ENCODE data around the gene ORC4.

The ORC4 gene

DNA sequence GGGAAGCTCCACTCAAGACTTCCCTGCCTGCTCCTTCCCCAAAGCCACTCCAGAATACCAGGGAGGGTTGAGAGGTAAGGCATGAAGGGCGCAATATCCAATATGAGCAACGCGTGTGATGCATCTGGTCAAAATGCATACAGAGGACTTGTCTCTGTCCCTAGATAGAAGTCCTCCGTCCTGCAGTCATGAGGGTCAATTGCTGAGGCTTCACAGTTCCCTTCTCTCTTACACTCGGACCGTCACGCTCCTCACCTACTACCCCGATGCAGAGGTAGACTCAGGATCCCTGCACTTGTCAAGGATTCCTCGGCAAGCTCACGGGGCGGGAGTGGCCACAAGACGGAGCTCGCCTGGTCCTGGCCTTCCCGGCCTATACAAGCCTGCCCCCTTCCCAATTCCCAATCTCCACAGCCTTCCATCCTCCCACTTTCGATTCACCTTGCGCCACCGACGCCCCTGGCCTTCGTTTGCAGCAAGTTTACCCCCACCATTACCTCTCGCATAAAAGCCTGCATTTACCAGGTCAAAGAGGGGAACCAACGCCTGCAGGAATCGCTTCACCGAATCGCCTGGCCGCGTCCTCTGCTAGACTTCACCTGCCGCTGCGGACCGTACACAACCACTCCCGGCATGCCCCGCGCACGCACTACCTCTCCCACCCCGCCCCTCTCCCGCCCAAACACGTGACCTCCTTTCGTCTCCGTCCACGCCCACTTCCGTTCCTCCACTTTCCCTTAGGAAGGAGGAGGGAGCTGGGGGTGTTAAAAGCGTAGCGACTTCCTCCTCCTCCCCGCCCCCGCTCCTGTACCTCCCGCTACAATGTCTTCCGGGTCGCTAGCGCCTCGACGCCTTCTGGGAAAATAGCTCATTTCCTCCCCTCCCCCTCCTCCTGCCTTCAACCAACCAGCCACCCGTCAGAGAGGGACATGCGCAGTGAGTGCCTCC, at the start of gene ORC4:
Gene ORC4 (minus strand): TSS at position 627 of the 948 bp plus-strand sequence. CDS start 44,779 bp downstream, outside the sequence.
- peak; percentile 92 to 98 (median 96) for DNase-seq (ENCODE audit: low read depth in 3 of 3)

DNA sequence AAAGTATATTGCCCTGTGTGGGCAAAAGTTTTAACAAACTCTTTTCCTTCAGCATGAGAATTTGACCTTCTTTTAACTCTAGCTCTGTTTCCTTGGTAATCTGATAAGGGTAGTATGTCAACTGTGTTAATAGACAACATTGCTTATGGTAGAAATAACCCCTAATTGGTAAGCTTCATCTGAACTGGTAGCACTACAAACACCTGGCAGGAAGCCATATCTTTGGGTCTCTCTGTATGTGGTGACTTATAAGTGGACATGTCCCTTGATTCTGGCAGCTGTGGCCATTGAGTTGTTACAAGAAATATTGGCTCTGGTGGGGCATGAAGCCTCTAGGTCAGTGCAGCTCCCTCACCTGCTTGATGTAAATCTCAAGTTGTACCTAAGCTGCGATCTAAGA, 47.3 kb upstream of the ORC4 start:
- DNase-seq (ENCODE audit: low read depth in 3 of 3), result no peak

DNA sequence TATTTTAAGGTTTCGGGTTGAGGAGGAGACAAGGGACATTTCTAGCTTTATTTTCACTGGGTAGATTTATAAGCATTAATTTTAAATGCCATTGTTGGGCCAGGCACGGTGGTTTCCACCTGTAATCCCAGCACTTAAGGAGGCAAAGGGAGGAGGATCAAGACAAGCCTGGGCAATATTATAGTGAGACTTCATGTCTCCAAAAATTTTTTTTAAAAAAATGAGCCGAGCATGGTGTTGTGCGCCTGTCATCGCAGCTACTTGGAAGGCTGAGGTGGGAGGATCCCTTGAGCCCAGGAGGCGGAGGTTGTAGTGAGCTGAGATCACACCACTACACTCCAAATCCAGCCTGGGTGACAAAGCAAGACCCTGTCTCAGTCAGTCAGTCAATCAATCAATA, 45.4 kb upstream of the ORC4 start:
- DNase-seq (ENCODE audit: low read depth in 3 of 3), result no peak

DNA sequence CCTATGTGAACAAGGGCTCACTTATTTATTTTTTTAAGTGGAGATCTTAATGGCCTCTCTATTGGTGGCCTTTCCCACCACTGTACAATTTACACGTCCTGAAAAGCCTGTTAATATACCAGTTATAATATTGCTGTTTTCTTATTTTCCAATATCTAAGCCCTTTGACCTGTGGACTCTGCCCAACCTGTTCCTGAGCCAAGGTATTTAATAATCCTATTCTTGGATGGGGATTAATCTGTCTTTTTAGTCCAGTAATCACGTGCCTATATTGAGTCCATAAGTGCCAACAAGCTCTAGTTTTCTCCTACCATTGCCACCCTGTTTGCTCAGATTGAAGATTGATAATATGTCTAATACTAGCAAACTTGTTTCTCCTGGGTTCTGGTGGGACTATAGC, 43.1 kb upstream of the ORC4 start:
- DNase-seq (ENCODE audit: low read depth in 3 of 3), result no peak

GRCh38 chr2:148058641-148059040, 38.1 kb upstream of the ORC4 start:
- no peak for DNase-seq (ENCODE audit: low read depth in 3 of 3)

- DNase-seq (ENCODE audit: low read depth in 3 of 3), result no peak
These were observed 32.1 kb upstream of the ORC4 start for GRCh38 chr2:148052687-148053086.

GRCh38 chr2:148049284-148049683, 28.7 kb upstream of the ORC4 start:
- DNase-seq (ENCODE audit: low read depth in 3 of 3), result no peak

DNA sequence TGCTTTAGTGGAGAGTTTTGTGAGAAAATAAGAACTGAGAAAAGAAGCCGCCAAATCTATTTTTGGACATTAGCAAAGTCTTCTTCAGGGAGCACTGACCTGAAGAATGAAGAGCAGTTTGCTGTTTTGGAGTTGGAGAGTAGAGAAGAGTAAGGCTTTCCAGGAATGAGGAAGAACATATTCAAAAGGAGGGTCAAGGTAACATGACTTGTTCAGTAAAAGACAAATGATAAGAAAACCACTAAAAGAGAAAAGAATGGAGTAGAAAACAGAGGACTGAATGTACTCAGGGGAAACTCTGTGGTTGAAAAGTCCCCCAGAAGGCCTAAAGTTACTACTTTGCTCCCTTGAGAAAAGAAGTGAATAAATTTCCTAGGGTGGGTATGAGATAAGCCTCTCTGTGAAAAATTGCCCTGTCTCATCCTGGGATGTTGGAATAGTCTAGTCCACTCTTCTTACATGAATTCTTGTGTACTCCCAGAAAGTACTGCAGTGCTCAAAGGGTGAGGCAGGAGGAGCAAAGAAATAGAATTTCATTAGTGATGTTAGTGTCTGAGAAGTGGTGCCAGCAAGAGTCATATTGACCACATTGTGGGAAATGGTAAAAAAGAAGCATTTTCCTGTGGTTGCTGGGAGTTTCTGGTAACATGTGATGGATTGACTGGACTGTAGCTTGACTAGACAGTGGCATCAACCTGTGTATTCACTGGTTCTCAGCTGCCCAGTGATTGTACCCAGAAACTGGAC, 28.1 kb upstream of the ORC4 start:
- DNase-seq (ENCODE audit: low read depth in 3 of 3), result no peak

DNA sequence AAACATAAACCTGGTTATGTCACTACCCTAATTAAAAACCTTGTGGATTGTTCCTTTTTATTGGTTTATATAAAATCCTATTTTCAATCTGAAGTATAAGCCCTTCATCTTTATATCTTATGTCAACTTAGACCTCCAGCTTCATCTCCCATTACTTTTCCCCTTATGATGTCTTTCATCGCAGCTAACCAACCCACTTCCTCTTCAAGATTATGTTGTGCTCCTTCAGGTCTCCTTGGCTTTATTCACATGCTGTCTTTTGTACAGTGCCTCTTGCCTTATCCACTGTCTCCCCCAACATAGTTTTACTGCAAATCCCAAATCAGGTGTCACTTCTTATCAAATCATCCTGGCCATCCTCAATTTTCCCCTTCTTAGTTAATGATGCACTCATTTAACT, 26.3 kb upstream of the ORC4 start:
- DNase-seq (ENCODE audit: low read depth in 3 of 3), result no peak

DNA sequence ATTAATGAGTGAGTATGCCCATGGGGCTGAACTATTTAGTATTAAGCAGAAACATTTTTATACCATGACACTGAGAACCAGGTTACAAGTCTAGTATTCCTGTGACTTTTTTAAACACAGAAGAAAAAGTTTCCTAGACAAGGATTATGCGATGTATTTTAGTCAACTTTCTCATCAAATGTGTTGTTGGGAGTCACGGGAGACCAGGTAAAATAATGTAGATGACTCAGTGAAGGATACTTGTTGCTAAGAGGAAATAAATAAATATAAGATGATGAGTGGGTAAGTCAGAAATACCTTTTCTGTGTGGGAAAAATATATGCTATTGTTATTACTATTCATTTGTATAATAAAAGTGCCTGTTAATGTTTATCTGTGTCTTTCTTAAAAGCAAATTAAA, 23.8 kb upstream of the ORC4 start:
- DNase-seq (ENCODE audit: low read depth in 3 of 3), result no peak

GRCh38 chr2:148042219-148042618, 21.7 kb upstream of the ORC4 start:
- no peak for DNase-seq (ENCODE audit: low read depth in 3 of 3)

GRCh38 chr2:148039783-148040182, 19.2 kb upstream of the ORC4 start:
- DNase-seq (ENCODE audit: low read depth in 3 of 3), result no peak

- DNase-seq (ENCODE audit: low read depth in 3 of 3), result no peak
These were observed 11.7 kb upstream of the ORC4 start for GRCh38 chr2:148032215-148032614.

DNA sequence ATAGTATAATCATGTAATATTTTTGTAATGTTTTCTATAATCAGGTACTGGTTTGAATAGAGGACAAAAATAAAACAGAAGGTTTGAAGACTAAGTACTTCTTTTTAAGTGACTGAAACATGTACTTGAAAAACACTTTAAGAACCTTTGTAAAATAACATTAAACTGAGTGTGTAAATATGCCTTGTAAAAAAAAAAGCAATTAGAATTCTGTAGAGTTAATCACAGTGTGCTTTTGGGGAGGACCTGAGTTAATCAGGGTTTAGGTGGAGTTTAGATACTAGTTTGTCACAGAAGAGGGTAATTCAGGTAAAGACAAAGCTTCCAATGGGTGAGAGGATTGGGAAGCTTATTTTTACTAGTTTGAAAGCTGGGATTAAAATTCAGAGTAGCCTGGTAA, 10.6 kb upstream of the ORC4 start:
- no peak for DNase-seq (ENCODE audit: low read depth in 3 of 3)

- no peak for DNase-seq (ENCODE audit: low read depth in 3 of 3)
These were observed 8.2 kb upstream of the ORC4 start for GRCh38 chr2:148028781-148029180.

DNA sequence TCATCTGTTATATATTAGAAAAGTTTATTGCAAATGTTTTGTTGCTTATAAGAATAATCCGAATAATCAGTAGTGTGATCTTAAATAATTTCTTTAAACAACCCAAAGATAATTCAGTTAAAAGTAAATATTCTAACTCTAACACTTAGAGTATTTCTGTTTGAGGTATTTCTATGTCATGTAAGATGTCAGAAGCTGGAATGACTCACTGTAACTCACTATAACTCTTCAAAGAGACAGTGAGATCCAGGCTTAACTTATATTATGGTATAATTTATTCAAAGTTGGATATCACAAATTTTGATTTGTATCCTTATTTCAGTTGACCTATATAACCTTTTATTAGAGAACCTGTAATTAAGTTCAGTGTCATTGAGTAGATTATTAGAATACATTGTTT, 7.3 kb upstream of the ORC4 start:
- DNase-seq (ENCODE audit: low read depth in 3 of 3), result no peak

DNA sequence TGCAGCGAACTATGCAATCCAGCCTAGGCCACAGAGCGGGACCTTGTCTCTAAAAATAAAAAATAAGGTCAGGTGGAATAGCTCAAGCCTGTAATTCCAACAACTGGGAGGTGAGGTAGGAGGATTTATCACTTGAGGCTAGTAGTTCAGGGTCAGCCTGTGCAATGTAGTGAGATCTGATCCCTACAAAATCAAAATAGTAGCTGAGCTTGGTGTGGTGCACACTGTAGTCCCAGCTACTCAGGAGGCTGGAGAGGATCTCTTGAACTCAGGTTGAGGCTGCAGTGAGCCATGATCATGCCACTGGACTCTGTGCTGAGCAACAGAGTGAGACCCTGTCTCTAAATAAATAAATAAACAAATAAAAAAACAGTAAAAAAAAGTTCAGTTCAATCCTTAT, 6.0 kb upstream of the ORC4 start:
- DNase-seq (ENCODE audit: low read depth in 3 of 3), result no peak

- no peak for DNase-seq (ENCODE audit: low read depth in 3 of 3)
These were observed 3.3 kb upstream of the ORC4 start for GRCh38 chr2:148023861-148024260.

GRCh38 chr2:148022882-148023281, 2.3 kb upstream of the ORC4 start:
- DNase-seq (ENCODE audit: low read depth in 3 of 3), result no peak

DNA sequence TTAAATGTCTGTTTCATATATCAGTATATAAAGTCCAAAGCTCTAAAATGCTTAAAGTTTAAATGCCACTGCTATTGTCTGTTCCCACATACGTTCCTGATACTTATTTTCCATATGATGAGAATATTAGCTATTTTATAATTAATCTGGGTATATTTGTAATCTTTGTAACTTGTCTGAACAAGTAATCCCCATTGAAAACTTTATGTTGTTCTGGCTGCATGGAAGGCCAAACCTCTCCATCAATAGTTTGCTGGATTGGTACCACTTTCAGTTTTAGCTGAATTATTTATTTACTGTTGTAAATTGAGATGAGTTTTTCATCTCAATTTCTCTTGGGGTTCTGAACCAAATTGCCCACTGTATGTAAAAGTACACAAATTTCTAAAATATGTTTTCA, 1.8 kb upstream of the ORC4 start:
- no peak for DNase-seq (ENCODE audit: low read depth in 3 of 3)

DNA sequence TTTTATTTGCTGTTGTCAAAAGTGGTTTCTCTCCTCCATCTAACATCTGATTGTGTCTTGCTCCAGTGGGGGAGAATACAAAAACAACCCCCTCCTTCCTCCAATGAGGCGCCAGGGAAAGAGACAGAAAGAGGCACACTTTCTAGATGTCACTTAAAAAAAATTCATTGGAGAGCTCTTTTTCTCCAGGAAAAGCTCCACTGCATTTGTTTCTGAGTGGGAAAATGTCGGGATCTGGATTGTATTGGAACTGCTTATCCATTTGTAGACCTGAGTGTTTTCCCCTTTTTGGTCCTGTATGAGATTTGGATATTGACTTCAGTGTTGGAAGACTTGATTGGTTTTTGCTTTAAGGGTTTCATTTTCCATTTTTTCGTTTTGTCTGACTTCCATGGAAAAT, 1.3 kb upstream of the ORC4 start:
- DNase-seq (ENCODE audit: low read depth in 3 of 3), result no peak

DNA sequence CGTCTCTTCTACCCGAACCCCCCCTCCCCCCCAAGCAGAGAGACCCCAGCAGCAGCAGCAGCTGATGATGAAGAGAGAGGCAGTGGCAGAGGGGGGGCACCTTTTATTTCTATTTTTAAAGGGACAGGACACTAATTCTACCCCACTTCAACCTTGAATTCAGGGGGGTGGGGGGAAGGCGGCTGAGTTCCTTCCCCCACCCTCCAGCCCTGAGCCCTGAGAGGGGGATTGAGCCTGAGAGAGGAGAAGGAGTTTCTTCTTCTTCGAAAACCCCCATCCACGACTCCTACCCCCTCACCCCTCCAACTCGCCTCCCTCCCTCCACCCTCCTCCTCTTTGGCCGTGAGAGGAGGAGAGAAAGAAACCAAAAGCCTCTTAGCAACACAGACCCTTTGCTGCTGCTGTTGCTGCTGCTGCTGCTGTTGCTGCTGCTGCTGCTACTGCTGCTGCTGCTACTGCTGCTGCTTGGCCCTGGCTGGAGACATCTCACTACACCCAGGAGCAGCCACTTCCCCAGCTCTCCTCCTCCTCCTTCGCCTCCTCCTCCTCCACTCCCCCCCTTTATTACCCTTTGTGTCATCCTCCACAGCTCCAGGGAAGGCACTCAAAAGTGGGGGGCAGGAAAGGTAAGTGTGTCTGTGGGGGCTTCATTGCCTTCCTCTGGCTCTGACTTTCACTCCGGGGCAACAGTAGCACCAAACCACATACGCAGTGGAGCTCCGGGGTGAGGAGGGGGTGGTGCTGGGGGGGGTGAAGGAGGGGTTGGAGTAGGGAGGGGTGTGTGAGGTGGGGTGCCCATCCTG, 723 bp upstream of the ORC4 start, which contains the start of gene MBD5:
Gene MBD5 (plus strand): TSS at position 33 of the 803 bp plus-strand sequence.
- DNase-seq (ENCODE audit: low read depth in 3 of 3), result peak in 2 of 3 donors; percentile 17 to 32

All from stimulated activated CD4-positive, alpha-beta T cell treated with anti-CD3 and anti-CD28 coated beads, TNF-alpha, amount 100 ng/mL, for 48 hours (primary cell).